ENCODE data around the gene GPC5.

GPC5 gene

DNA sequence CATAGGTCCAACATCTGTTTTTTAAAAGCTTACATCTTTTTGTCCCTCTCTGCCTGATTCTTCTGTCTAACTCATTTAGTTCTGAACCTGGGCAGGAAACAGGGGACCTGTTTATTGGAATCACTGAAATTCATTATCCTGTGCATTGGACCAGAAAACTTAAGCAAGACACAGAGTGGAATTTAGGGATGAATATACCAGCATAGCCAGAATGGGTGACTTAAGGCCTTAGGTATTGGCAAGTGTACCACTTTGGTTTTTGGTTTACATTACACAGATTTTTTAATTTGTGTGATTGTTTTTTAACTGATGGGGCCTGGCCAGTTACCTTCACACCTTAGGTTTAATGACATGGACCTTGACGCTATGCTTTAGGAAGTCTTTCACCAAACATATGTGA, 232.5 kb downstream of the GPC5 start:
- H3K4me3 ChIP-seq (replicated peaks; ENCODE audit: low read depth, low read length), result no peak overlapping the region
- TF ChIP-seq, protein P1, sequence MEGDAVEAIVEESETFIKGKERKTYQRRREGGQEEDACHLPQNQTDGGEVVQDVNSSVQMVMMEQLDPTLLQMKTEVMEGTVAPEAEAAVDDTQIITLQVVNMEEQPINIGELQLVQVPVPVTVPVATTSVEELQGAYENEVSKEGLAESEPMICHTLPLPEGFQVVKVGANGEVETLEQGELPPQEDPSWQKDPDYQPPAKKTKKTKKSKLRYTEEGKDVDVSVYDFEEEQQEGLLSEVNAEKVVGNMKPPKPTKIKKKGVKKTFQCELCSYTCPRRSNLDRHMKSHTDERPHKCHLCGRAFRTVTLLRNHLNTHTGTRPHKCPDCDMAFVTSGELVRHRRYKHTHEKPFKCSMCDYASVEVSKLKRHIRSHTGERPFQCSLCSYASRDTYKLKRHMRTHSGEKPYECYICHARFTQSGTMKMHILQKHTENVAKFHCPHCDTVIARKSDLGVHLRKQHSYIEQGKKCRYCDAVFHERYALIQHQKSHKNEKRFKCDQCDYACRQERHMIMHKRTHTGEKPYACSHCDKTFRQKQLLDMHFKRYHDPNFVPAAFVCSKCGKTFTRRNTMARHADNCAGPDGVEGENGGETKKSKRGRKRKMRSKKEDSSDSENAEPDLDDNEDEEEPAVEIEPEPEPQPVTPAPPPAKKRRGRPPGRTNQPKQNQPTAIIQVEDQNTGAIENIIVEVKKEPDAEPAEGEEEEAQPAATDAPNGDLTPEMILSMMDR (IDR thresholded peaks at IDR 0.05; ENCODE audit: insufficient read depth, low read length, poor library complexity, severe bottlenecking), result no peak
- no peak for DNase-seq (ENCODE audit: extremely low read depth, insufficient read length)

DNA sequence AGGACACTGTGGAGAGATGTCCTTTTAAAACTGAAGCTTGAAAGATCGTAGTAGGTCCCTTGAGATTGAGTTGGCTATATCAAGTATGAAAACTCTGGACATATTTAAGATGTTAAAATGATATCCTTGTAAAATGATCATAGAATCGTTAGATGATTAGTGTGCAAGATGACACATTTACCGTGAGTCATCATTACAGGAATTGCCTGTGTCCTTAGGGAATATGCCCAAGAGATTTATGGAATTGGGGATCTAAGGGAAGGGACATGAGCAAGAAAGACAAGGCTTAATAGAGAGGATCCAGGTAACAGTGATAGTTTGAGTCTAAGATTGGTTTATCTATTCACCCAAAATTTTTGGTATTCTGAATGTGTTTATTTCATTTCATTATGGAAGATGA, 233.7 kb downstream of the GPC5 start:
- TF ChIP-seq, protein P1 (IDR thresholded peaks at IDR 0.05; ENCODE audit: insufficient read depth, low read length, poor library complexity, severe bottlenecking), result no peak
- Histone ChIP-seq H3K36me3 (ENCODE audit: control insufficient read depth, insufficient read depth, low read length) (no peaks in the 10 kb centered on the region), H3K4me3 (replicated peaks; ENCODE audit: low read depth, low read length) (no peak overlapping the region), H3K27me3 (replicated peaks; ENCODE audit: control insufficient read depth, insufficient read depth, low read length) (no peaks in the 10 kb centered on the region)
- no peak for DNase-seq (ENCODE audit: extremely low read depth, insufficient read length)

More for the DNA sequence above, 232.5 kb downstream of the GPC5 start:
- Histone ChIP-seq H3K27me3 (replicated peaks; ENCODE audit: control insufficient read depth, insufficient read depth, low read length) (no peaks in the 10 kb centered on the region), H3K36me3 (ENCODE audit: control insufficient read depth, insufficient read depth, low read length) (no peaks in the 10 kb centered on the region)

DNA sequence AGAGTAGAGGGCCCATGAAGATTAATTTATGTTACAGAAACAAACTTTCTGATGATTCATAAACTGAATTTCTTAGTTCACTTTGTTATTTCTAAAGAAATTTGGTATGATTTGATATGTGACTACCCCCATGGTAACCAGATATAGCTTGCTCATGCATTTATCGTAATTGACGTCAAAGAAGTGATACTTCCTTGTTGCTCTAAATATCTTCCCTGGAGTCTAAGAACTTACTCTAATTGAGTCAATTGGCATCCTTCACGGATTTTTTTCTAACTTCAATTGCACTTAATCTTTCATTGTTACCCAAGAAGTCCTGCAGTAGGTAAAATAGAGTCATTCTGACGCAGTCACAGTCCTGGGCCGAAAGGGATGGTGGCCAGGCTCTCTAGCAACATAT, 240.9 kb downstream of the GPC5 start:
- Histone ChIP-seq H3K4me3 (replicated peaks; ENCODE audit: low read depth, low read length) (no peak overlapping the region), H3K36me3 (ENCODE audit: control insufficient read depth, insufficient read depth, low read length) (no peaks in the 10 kb centered on the region), H3K27me3 (replicated peaks; ENCODE audit: control insufficient read depth, insufficient read depth, low read length) (no peaks in the 10 kb centered on the region)
- no peak for DNase-seq (ENCODE audit: extremely low read depth, insufficient read length)
- TF ChIP-seq, protein P1 (IDR thresholded peaks at IDR 0.05; ENCODE audit: insufficient read depth, low read length, poor library complexity, severe bottlenecking), result no peak

DNA sequence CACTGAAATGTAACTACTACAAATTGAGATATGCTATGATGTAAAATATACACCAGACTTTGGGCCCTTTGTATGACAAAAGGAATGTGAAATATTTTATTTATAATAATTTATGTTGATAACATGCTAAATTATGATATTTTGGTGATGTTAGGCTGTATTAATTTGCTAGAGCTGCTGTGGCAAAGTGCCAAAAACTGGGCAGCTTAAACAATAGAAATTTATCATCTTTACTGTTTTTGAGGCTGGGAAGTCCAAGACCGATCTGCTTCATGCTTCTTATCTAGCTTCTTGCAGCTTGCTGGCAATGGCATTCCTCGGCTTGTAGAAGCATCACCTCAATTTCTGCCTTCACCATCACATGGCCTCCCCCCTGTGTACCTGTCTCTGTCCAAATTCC, 245.0 kb downstream of the GPC5 start:
- H3K27me3 ChIP-seq (replicated peaks; ENCODE audit: control insufficient read depth, insufficient read depth, low read length), result no peaks in the 10 kb centered on the region
- no peak overlapping the region for H3K4me3 ChIP-seq (replicated peaks; ENCODE audit: low read depth, low read length)
- H3K36me3 ChIP-seq (ENCODE audit: control insufficient read depth, insufficient read depth, low read length), result no peaks in the 10 kb centered on the region
- TF ChIP-seq, protein P1 (IDR thresholded peaks at IDR 0.05; ENCODE audit: insufficient read depth, low read length, poor library complexity, severe bottlenecking), result no peak
- no peak for DNase-seq (ENCODE audit: extremely low read depth, insufficient read length)

DNA sequence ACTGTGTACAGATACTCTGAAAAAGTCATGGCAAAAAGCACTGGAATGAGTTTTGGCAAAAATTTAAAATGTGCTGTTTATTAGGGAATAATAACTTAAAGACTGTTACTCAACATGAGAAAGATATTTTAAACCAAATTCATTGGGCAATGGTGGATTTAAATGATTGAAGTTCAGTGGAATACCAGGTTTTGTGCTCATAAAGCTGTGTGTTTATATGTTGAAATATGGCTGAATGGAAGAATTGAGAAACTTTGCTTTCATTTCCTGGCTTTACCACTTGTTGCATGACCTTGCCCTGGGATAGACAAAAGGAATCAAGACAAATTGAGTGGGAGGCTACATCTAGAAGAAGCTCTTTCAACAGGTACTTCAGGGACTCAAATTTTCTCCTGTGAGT, 246.4 kb downstream of the GPC5 start:
- DNase-seq (ENCODE audit: extremely low read depth, insufficient read length), result no peak
- TF ChIP-seq, protein P1 (IDR thresholded peaks at IDR 0.05; ENCODE audit: insufficient read depth, low read length, poor library complexity, severe bottlenecking), result no peak
- H3K36me3 ChIP-seq (ENCODE audit: control insufficient read depth, insufficient read depth, low read length), result no peaks in the 10 kb centered on the region
- H3K4me3 ChIP-seq (replicated peaks; ENCODE audit: low read depth, low read length), result no peak overlapping the region
- H3K27me3 ChIP-seq (replicated peaks; ENCODE audit: control insufficient read depth, insufficient read depth, low read length), result no peaks in the 10 kb centered on the region

DNA sequence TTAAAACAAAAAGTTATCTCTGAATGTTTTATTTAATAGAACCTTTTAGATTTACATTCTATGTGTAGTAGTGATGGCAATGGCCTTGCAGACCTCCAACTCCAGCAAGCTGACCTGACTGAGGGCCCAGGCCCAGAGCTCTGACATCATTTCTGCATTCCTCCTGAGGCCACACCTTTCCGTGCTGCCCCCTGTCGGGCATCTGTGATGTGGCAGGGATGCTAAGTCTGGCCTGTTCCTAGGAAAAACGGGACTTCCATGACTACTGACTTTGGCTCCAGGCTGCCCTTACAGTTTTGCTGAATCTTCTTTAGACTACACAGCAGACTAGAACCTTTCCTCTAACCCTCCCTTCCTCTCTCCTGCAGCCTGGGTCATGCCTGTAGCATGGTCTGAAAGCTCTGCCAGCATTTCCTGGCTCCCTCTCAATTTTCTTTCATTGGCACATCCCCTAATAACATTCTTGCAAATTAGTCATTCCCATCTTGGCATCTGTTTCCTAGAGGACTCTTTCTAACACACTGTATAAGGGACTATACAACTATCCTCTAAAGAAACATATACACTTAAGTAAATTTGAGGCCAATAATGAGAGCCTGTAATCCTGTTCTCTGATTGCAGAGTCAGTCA, 249.1 kb downstream of the GPC5 start:
- H3K27me3 ChIP-seq (replicated peaks; ENCODE audit: control insufficient read depth, insufficient read depth, low read length), result no peaks in the 10 kb centered on the region
- H3K4me3 ChIP-seq (replicated peaks; ENCODE audit: low read depth, low read length), result no peak overlapping the region
- H3K36me3 ChIP-seq (ENCODE audit: control insufficient read depth, insufficient read depth, low read length), result no peaks in the 10 kb centered on the region
- no peak for DNase-seq (ENCODE audit: extremely low read depth, insufficient read length)
- TF ChIP-seq, protein P1 (IDR thresholded peaks at IDR 0.05; ENCODE audit: insufficient read depth, low read length, poor library complexity, severe bottlenecking), result peak; percentile 60

Data from GM06990 (cell line).